Vagina (tissue), 2 donors: Measurements from ENCODE around the gene BBS2.

Experiments used
- POLR2AphosphoS5 ChIP-seq, 2 donors: sonication (generic); formaldehyde crosslinking; IDR thresholded peaks; one replicate each; pipeline ENCODE4 v1.9.0; 2017; ENCODE audit warnings: antibody characterized with exemption in 2 of 2, mild to moderate bottlenecking in 2 of 2, low read depth in 1 of 2; ENCODE audit not compliant: insufficient read depth in 1 of 2
- TF ChIP-seq, protein P1 (sequence below), 3 experiments: fragments of 450-650 bp in 2 of 3; fragments of 200-600 bp in 1 of 3; sonication (generic) in 1 of 3; IDR thresholded peaks; one replicate each; pipeline ENCODE4 v1.5.1; 2017 to 2019; ENCODE audit warnings: antibody characterized with exemption in 3 of 3, mild to moderate bottlenecking in 2 of 3, moderate library complexity in 2 of 3

DNA sequence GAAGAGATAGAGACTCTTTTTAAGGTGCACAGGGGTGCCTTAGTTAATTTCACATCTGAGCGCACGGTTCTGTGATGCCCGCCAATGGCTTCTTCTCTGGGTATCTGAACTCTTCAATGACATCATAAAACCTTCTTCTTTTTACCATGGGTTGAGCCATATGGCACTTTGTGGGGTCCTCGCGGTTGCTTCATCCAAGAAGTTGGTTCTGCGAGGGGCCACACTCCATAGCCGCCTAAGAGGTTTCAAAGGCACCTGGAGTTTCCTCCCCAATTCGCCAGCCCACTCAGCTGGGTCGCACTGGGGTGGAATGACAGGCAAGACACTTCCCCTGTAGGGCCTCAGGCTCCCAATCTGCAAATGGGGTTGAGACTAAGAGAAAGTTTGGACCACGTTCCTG, 34.6 kb upstream of the BBS2 start:
- TF ChIP-seq, protein P1, sequence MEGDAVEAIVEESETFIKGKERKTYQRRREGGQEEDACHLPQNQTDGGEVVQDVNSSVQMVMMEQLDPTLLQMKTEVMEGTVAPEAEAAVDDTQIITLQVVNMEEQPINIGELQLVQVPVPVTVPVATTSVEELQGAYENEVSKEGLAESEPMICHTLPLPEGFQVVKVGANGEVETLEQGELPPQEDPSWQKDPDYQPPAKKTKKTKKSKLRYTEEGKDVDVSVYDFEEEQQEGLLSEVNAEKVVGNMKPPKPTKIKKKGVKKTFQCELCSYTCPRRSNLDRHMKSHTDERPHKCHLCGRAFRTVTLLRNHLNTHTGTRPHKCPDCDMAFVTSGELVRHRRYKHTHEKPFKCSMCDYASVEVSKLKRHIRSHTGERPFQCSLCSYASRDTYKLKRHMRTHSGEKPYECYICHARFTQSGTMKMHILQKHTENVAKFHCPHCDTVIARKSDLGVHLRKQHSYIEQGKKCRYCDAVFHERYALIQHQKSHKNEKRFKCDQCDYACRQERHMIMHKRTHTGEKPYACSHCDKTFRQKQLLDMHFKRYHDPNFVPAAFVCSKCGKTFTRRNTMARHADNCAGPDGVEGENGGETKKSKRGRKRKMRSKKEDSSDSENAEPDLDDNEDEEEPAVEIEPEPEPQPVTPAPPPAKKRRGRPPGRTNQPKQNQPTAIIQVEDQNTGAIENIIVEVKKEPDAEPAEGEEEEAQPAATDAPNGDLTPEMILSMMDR (IDR thresholded peaks at IDR 0.05), result no peak
- no peak for TF ChIP-seq POLR2AphosphoS5 (IDR thresholded peaks at IDR 0.05; ENCODE audit: insufficient read depth in 1 of 2, low read depth in 1 of 2)
